Measurements from ENCODE around the gene RUBCNL.

Gene RUBCNL

GRCh38 chr13:46307554-46307953 lies 79.5 kb downstream of the RUBCNL start (continued):
- no peak for TF ChIP-seq ZSCAN18 (tag by site-specific recombination; IDR thresholded peaks at IDR 0.05)

DNA sequence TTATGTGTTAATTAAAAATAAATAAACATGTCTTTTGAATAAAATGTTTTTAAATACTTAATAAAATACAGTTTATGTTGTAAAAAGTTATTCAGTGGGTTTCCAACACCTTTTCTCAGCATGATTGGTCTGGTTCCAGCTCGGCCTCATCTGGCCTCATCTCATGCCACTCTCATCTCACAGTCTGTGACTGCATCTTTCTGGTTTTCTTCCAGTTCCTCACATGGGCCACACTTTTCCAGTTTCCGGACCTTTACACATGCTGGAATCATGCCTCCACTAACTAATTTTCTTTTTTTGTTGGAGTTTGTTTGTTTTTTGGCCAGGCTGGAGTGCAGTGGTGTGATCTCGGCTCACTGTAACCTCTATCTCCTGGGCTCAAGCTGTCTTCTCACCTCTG lies 82.5 kb downstream of the RUBCNL start:
- no peak overlapping the region for H3K27ac ChIP-seq (ENCODE audit: extremely low read depth, low read depth, low read length)
- ChIA-PET POLR2A (no interaction called here), CTCF (no interaction called here)
- no peaks in the 10 kb centered on the region for H3K9me3 ChIP-seq (ENCODE audit: control insufficient read depth, insufficient read depth, low read depth, low read length)
- TF ChIP-seq ZNF571 (tag by site-specific recombination; IDR thresholded peaks at IDR 0.05) = no peak
- TF ChIP-seq, protein P1, sequence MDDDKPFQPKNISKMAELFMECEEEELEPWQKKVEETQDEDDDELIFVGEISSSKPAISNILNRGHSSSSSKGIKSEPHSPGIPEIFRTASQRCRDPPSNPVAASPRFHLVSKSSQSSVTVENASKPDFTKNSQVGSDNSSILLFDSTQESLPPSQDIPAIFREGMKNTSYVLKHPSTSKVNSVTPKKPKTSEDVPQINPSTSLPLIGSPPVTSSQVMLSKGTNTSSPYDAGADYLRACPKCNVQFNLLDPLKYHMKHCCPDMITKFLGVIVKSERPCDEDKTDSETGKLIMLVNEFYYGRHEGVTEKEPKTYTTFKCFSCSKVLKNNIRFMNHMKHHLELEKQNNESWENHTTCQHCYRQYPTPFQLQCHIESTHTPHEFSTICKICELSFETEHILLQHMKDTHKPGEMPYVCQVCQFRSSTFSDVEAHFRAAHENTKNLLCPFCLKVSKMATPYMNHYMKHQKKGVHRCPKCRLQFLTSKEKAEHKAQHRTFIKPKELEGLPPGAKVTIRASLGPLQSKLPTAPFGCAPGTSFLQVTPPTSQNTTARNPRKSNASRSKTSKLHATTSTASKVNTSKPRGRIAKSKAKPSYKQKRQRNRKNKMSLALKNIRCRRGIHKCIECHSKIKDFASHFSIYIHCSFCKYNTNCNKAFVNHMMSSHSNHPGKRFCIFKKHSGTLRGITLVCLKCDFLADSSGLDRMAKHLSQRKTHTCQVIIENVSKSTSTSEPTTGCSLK (tag by site-specific recombination; IDR thresholded peaks at IDR 0.05) = no peak
- TF ChIP-seq MYNN (tag by site-specific recombination; IDR thresholded peaks at IDR 0.05; ENCODE audit: borderline replicate concordance) = no peak
- no peak for TF ChIP-seq ZBTB20 (tag by site-specific recombination; IDR thresholded peaks at IDR 0.05)
- no peak for TF ChIP-seq ZNF510 (tag by site-specific recombination; IDR thresholded peaks at IDR 0.05; ENCODE audit: insufficient replicate concordance)
- TF ChIP-seq INSM2 (tag by site-specific recombination; IDR thresholded peaks at IDR 0.05) = no peak
- TF ChIP-seq ZNF146 (tag by site-specific recombination; IDR thresholded peaks at IDR 0.05) = no peak
- no peak for TF ChIP-seq ZNF140 (tag by site-specific recombination; IDR thresholded peaks at IDR 0.05)
- TF ChIP-seq ZBTB8A (tag by site-specific recombination; IDR thresholded peaks at IDR 0.05) = no peak
- no peak for TF ChIP-seq ZNF701 (tag by site-specific recombination; IDR thresholded peaks at IDR 0.05)
- TF ChIP-seq ZBTB1 (tag by site-specific recombination; IDR thresholded peaks at IDR 0.05) = no peak
- no peak for TF ChIP-seq ZNF426 (tag by site-specific recombination; IDR thresholded peaks at IDR 0.05)
- TF ChIP-seq BCL11A (tag by site-specific recombination; IDR thresholded peaks at IDR 0.05; ENCODE audit: low read depth) = no peak
- TF ChIP-seq KLF1 (tag by site-specific recombination; IDR thresholded peaks at IDR 0.05) = no peak
- no peak for TF ChIP-seq ZNF391 (tag by site-specific recombination; IDR thresholded peaks at IDR 0.05; ENCODE audit: borderline replicate concordance, low read depth)
- H3K4me1 ChIP-seq (ENCODE audit: control insufficient read depth, insufficient read depth, low read length) = no peaks in the 10 kb centered on the region
- no peak overlapping the region for H3K4me3 ChIP-seq (ENCODE audit: low read depth, low read length)
- H3K36me3 ChIP-seq (ENCODE audit: control insufficient read depth in 2 of 2, insufficient read depth in 1 of 2, low read length in 2 of 2) = no peaks in the 10 kb centered on the region

DNA sequence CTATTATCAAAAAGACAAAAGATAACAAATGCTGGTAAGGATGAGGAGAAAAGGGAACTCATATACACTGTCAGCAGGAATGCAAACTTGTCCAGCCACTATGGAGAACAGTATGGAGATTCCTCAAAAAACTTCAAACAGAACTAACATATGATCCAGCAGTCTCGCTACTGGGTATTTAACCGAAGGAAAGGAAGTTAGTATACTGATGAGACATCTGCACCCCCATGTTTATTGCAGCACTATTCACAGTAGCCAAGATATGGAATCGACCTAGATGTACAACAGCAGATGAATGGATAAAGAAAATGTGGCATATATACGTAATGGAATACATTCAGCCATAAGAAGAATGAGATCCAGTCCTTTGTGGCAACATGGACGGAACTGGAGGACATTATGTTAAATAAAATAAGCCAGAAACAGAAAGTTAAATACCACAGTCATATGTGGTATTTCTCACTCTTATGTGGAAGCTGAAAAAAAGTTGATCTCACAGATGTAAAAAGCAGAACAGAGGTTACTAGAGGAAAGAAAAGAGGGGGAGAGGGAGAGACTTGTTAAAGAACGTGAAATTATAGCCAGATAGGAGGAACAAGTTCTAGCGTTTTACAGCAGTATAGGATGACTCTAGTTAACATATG lies 83.2 kb downstream of the RUBCNL start:
- H3K36me3 ChIP-seq (ENCODE audit: control insufficient read depth in 2 of 2, insufficient read depth in 1 of 2, low read length in 2 of 2) = no peaks in the 10 kb centered on the region
- H3K9me3 ChIP-seq (ENCODE audit: control insufficient read depth, insufficient read depth, low read depth, low read length) = no peaks in the 10 kb centered on the region
- POLR2A ChIA-PET = no interaction called here
- CTCF ChIA-PET = no interaction called here
- no peak overlapping the region for H3K27ac ChIP-seq (ENCODE audit: extremely low read depth, low read depth, low read length)
- H3K4me1 ChIP-seq (ENCODE audit: control insufficient read depth, insufficient read depth, low read length) = no peaks in the 10 kb centered on the region
- H3K4me3 ChIP-seq (ENCODE audit: low read depth, low read length) = no peak overlapping the region
- no peak for TF ChIP-seq ZNF660 (tag by site-specific recombination; IDR thresholded peaks at IDR 0.05)
- no peak for TF ChIP-seq ZNF629 (tag by site-specific recombination; IDR thresholded peaks at IDR 0.05)
- no peak for TF ChIP-seq ZNF510 (tag by site-specific recombination; IDR thresholded peaks at IDR 0.05; ENCODE audit: insufficient replicate concordance)
- no peak for TF ChIP-seq ZNF133 (tag by site-specific recombination; IDR thresholded peaks at IDR 0.05)
- no peak for TF ChIP-seq ZSCAN23 (tag by site-specific recombination; IDR thresholded peaks at IDR 0.05)
- TF ChIP-seq GLI4 (tag by site-specific recombination; IDR thresholded peaks at IDR 0.05) = no peak
- TF ChIP-seq ZNF24 (tag by site-specific recombination; IDR thresholded peaks at IDR 0.05) = no peak
- no peak for TF ChIP-seq MZF1 (tag by site-specific recombination; IDR thresholded peaks at IDR 0.05; ENCODE audit: borderline replicate concordance)
- TF ChIP-seq, protein P2, sequence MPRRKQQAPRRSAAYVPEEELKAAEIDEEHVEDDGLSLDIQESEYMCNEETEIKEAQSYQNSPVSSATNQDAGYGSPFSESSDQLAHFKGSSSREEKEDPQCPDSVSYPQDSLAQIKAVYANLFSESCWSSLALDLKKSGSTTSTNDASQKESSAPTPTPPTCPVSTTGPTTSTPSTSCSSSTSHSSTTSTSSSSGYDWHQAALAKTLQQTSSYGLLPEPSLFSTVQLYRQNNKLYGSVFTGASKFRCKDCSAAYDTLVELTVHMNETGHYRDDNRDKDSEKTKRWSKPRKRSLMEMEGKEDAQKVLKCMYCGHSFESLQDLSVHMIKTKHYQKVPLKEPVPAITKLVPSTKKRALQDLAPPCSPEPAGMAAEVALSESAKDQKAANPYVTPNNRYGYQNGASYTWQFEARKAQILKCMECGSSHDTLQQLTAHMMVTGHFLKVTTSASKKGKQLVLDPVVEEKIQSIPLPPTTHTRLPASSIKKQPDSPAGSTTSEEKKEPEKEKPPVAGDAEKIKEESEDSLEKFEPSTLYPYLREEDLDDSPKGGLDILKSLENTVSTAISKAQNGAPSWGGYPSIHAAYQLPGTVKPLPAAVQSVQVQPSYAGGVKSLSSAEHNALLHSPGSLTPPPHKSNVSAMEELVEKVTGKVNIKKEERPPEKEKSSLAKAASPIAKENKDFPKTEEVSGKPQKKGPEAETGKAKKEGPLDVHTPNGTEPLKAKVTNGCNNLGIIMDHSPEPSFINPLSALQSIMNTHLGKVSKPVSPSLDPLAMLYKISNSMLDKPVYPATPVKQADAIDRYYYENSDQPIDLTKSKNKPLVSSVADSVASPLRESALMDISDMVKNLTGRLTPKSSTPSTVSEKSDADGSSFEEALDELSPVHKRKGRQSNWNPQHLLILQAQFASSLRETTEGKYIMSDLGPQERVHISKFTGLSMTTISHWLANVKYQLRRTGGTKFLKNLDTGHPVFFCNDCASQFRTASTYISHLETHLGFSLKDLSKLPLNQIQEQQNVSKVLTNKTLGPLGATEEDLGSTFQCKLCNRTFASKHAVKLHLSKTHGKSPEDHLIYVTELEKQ (tag by site-specific recombination; IDR thresholded peaks at IDR 0.05; ENCODE audit: borderline replicate concordance) = no peak
- no peak for TF ChIP-seq ZNF292 (tag by site-specific recombination; IDR thresholded peaks at IDR 0.05; ENCODE audit: borderline replicate concordance, low read depth)
- TF ChIP-seq KLF16 (tag by site-specific recombination; IDR thresholded peaks at IDR 0.05) = no peak

All from HEK293 (cell line).